ENCODE data around the gene KLHL30.

DNA sequence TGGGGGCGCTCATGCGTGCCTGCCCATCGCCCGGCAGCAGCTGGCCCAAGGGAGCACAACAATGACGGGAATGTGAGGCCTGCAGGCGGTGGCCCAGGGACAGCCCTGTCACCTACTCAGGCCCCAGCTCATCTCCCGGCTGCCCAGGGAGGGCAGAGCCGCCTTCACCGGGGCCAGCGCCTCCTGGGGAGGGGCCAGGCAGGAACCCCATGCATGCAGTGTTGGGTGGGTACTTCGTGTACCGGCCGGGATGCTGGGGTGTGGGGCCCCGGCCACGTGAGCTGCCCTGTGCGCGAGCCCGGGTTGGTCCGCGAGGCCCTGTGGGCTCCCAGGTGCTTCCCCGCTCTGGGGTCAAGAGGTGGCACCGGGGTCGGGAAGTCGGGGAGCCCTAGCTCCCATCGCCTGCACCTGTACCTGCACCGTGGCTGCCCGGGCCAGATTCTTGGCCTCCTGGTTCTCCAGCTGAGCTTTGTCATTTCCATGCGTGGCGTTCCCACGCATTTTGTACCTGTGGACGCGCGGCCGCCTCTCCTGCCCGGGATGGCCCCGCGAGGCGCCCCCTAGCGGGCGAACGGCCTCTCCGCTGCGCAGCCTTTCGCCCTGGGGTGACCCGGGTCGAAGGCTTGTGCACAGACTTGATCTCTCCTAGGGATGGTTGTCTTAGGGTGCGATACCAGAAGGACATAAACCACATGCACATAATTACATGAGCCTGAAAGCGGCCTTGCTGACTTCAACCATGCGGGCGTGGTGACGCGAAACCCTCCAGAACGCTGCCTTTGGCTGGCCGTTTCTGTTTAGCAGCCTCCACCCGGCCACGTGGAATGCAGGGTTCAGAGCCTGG lies 950 bp downstream of the KLHL30 start:
- TF ChIP-seq POLR2AphosphoS5 (IDR thresholded peaks at IDR 0.05; ENCODE audit: low read depth, low read length) (no peak), SIN3A (IDR thresholded peaks at IDR 0.05; ENCODE audit: borderline replicate concordance, insufficient read depth, low read length) (no peak), TAF1 (IDR thresholded peaks at IDR 0.05; ENCODE audit: borderline replicate concordance, insufficient read depth, low read length) (no peak), FOXP2 (optimal IDR thresholded peaks at IDR 0.05; ENCODE audit: borderline replicate concordance, extremely low read depth, extremely low read length, insufficient read depth) (no peak)

Data from PFSK-1 (cell line).